CD4-positive, alpha-beta T cell treated with Interleukin-6 at 100 ng/mL for 8 hours (primary cell): Measurements from ENCODE around the gene SSBP2.
"Not testable (repeated sequence)": the region's sequence is repeated elsewhere in the genome, so short reads cannot be mapped to it uniquely, and the experiment has no call there.

Experiments
- DNase-seq: peaks from one replicate; pipeline ENCODE4 v3.0.0-alpha.2; 2020; ENCODE audit warnings: mixed read lengths, low spot score

The SSBP2 gene

GRCh38 chr5:81524015-81524414 is 226.9 kb downstream of the SSBP2 start:
- DNase-seq, result no peak

GRCh38 chr5:81522571-81522970 is 228.3 kb downstream of the SSBP2 start:
- no peak for DNase-seq

- DNase-seq, result no peak
These were observed 230.1 kb downstream of the SSBP2 start for GRCh38 chr5:81520769-81521168.

GRCh38 chr5:81519217-81519905 is 231.5 kb downstream of the SSBP2 start:
- DNase-seq, result no peak

- DNase-seq, result no peak
These were observed 233.4 kb downstream of the SSBP2 start for GRCh38 chr5:81517462-81517861.

GRCh38 chr5:81516091-81516490 is 234.8 kb downstream of the SSBP2 start:
- DNase-seq, result no peak

- DNase-seq, result peak; percentile 3
These were observed 236.9 kb downstream of the SSBP2 start for GRCh38 chr5:81513982-81514381.

- no peak for DNase-seq
These were observed 237.4 kb downstream of the SSBP2 start for GRCh38 chr5:81513473-81513872.

- DNase-seq, result peak; percentile 48
These were observed 243.9 kb downstream of the SSBP2 start for GRCh38 chr5:81506900-81507588.

GRCh38 chr5:81506378-81506777 is 244.5 kb downstream of the SSBP2 start:
- no peak for DNase-seq

GRCh38 chr5:81505672-81506071 is 245.2 kb downstream of the SSBP2 start:
- DNase-seq, result no peak

- not testable (repeated sequence) for DNase-seq
These were observed 247.3 kb downstream of the SSBP2 start for GRCh38 chr5:81503602-81504001.

- no peak for DNase-seq
These were observed 255.6 kb downstream of the SSBP2 start for GRCh38 chr5:81495286-81495685.

GRCh38 chr5:81488862-81489261 is 262.0 kb downstream of the SSBP2 start:
- DNase-seq, result no peak

GRCh38 chr5:81486711-81487110 is 264.2 kb downstream of the SSBP2 start:
- DNase-seq, result no peak

- DNase-seq, result no peak
These were observed 268.3 kb downstream of the SSBP2 start for GRCh38 chr5:81482595-81482994.

- DNase-seq, result not testable (repeated sequence)
These were observed 277.5 kb downstream of the SSBP2 start for GRCh38 chr5:81473395-81473794.

- DNase-seq, result no peak
These were observed 281.2 kb downstream of the SSBP2 start for GRCh38 chr5:81469676-81470075.

- no peak for DNase-seq
These were observed 300.0 kb downstream of the SSBP2 start for GRCh38 chr5:81450940-81451339.

- DNase-seq, result no peak
These were observed 315.9 kb downstream of the SSBP2 start for GRCh38 chr5:81435023-81435422.

- DNase-seq, result no peak
These were observed 320.9 kb downstream of the SSBP2 start for GRCh38 chr5:81429985-81430384.

- DNase-seq, result no peak
These were observed 321.5 kb downstream of the SSBP2 start for GRCh38 chr5:81429363-81429762.

GRCh38 chr5:81428861-81429260 is 322.0 kb downstream of the SSBP2 start:
- DNase-seq, result no peak

- DNase-seq, result no peak
These were observed 322.5 kb downstream of the SSBP2 start for GRCh38 chr5:81428446-81428845.
